ENCODE data around the gene VTN.

Gene VTN

DNA sequence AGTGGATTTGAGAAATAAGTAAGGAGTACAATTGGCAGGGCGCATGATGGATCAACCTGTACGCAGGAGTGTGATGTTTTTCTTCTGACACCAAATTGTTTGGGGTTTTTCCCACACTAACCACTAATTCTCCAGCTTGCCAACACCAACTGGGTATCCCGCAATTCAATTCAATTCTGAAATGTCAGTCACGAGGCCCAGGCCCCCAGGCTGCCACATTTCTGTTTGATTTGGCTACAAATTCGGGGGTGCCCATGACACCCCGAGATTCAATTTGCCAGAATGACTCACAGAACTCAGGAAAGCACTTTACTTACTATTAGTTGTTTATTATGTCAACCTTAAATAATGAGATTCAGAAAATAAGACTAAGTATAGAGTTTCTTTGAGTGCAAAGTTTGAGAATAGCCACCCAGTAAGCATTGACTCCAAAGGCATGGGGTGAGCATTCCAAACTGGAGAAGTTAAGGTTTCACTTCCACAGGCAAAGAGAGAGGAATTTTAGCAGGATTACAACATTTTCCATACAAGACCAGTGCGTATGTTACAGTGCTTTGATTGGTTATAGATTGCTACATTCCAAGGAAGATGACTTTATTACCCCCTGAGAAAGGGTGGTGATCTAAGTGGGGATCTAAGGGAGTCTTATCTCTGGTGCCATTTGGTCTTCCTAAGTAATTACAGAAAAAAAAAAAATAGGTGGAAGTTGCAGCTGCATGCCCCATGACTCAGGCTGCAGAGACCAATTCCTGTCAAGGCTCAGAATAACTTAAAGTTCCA lies 24.4 kb upstream of the VTN start:
- no peak overlapping the region for H3K27ac ChIP-seq
- TF ChIP-seq, protein P1, sequence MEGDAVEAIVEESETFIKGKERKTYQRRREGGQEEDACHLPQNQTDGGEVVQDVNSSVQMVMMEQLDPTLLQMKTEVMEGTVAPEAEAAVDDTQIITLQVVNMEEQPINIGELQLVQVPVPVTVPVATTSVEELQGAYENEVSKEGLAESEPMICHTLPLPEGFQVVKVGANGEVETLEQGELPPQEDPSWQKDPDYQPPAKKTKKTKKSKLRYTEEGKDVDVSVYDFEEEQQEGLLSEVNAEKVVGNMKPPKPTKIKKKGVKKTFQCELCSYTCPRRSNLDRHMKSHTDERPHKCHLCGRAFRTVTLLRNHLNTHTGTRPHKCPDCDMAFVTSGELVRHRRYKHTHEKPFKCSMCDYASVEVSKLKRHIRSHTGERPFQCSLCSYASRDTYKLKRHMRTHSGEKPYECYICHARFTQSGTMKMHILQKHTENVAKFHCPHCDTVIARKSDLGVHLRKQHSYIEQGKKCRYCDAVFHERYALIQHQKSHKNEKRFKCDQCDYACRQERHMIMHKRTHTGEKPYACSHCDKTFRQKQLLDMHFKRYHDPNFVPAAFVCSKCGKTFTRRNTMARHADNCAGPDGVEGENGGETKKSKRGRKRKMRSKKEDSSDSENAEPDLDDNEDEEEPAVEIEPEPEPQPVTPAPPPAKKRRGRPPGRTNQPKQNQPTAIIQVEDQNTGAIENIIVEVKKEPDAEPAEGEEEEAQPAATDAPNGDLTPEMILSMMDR (conservative IDR thresholded peaks at IDR 0.05): no peak

DNA sequence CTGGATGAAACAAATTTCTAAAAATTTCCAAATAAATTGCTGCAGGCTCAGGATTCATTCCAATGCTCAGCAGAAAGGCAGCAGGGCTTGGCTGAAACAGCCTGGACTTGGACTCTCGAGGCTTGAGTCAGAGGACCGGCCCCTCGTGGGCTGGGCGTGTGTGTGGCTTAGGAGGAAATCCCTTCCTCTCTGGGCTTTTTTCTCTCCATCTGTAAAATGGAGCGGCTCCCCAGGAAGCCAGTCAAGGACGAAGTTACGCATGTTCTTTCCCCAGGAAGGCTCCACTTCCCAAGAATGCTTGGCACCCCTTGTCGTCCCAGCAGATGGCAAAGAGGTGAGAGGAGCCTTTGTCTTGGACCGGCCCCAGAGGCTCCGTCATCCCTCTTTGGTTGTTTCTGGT lies 22.4 kb upstream of the VTN start:
- TF ChIP-seq, protein P1 (conservative IDR thresholded peaks at IDR 0.05): no peak

DNA sequence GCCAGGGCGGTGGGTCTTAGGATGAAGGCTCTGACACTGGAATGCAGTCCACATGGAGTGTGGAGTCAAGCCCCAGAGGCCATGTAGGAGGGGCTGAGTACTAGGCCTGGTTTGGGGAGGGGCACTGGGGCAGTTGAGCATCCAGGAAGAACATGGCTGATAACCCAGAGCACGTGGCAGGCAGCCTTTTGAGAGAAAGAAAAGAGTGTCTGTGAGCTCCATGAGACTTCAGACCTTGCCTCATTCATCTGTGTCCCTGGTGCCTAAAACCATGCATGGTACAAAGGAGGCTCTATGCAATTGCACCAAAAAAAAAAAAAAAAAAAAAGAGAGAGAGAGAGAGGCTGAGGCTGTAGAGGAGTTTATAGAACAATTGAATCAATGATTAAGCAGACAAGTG lies 21.3 kb upstream of the VTN start:
- TF ChIP-seq, protein P1 (conservative IDR thresholded peaks at IDR 0.05): no peak
- no peak overlapping the region for H3K27ac ChIP-seq

More for the DNA sequence above, 22.4 kb upstream of the VTN start:
- no peak overlapping the region for H3K27ac ChIP-seq

DNA sequence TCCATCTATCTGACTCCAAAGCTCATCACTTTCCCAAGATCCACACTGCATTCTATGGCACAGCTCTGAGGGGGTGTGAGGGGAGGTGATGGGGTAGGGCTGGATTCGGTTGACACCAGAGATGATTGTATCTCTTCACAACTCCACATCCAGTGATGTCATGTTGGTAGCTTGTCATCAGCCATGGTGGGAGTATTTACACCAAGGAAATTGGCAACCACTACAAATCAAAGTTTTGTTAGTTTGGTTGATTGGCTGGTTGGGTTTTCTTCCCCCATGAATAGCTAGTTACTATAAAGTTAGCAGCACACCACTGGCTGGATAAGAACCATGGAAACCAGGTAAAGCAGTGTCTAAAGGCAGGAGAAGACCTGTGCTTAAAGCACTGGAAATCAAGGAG lies 20.9 kb upstream of the VTN start:
- no peak overlapping the region for H3K27ac ChIP-seq
- TF ChIP-seq, protein P1 (conservative IDR thresholded peaks at IDR 0.05): no peak

DNA sequence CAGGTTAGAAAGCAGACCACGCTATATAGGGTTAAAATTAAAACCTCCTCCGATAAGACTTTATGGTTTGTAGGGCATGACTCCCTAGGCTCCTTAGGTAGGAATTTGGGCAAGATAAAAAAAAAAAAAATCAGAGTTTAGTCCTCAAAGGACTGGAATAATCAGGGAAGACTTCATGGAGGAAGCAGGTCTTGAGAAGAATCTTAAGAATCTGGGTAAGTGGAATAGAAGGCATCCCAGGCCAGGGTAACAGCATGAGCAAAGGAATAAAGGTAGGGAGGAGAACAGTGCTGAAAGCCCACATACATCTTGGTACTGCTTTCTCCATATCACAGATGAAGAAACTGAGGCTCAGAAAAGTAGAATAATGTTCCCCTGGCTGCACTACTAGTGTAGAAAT lies 20.5 kb upstream of the VTN start:
- TF ChIP-seq, protein P1 (conservative IDR thresholded peaks at IDR 0.05): no peak
- no peak overlapping the region for H3K27ac ChIP-seq

DNA sequence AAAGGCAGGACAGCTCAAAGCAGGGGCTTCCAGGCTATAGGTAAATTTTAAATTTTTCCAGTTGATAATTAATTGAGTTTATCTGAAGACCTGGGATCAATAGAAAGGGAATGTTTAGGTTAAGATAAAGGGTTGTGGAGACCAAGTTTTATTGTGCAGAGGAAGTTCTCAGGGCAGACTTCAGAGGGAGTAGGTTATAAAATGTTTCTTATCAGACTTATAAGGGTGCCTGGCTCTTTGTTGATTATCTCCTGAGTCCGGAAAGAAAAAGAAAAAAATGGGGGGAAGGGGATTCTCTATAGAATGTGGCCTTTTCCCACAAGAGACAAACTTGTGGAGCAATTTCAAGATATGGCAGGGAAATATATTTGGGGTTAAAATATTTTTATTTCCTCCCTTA lies 20.0 kb upstream of the VTN start:
- TF ChIP-seq, protein P1 (conservative IDR thresholded peaks at IDR 0.05): no peak

DNA sequence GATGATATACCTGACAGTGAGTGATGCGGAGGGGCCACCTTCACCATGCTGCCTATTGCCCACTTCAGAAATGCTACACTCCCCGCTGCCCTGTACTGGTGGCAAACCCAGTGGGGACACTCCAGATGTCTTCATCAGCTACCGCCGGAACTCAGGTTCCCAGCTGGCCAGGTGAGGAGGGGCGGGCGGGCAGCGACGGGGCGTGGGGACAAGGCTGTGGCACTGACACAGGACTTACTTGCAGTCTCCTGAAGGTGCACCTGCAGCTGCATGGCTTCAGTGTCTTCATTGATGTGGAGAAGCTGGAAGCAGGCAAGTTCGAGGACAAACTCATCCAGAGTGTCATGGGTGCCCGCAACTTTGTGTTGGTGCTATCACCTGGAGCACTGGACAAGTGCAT lies 18.0 kb upstream of the VTN start:
- TF ChIP-seq, protein P1 (conservative IDR thresholded peaks at IDR 0.05): no peak

More for the DNA sequence above, 20.0 kb upstream of the VTN start:
- no peak overlapping the region for H3K27ac ChIP-seq

More for the DNA sequence above, 18.0 kb upstream of the VTN start:
- H3K27ac ChIP-seq: no peak overlapping the region

Data from VCaP (cell line).